ENCODE results near the gene SMIM14. TPM values are rescaled to one million over a fixed set of nuclear protein-coding genes. Genes with fewer than 3 reads are reported as not detected.
"Not testable (repeated sequence)": the region's sequence is repeated elsewhere in the genome, so short reads cannot be mapped to it uniquely, and the experiment has no call there.

Gene SMIM14
- total and polyA plus RNA-seq, 4 donors, result 42.1 to 64.1 (median 51.2) TPM

DNA sequence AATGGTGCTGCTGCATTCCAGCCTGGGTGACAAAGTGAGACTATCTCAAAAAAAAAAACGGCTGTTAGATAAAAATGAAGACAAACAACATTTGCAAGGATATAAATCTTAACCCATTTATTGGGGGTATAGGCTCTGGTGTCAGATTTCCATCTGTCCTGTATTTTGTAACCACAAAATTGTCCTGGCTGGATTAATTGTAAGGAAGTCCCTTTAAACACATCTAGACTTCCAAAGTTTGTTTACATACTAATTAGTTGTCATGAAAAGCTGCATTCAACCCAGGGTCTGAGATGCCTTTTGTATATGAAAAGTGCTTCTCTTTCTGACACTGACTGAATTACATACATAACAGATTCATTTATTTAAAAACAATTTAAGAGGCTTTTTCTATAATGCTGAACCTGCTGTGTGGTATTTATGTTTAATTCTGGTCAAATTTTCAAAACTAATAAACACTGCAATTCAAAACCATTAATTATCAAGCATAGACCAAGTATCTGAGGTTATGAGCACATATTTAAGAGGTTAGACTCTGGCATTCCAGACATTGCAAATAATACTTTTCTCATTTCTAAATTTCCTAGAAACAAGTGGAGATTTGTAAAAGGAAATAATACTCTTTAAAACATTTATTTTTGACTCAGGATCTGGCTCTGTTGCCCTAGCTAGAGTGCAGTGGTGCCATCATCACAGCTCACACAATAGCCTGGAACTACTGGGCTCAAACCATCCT, 93.9 kb downstream of the SMIM14 start:
- Histone ChIP-seq H3K27me3 (ENCODE audit: control insufficient read depth, insufficient read depth, low read length) (no peaks in the 10 kb centered on the region), H3K27ac (ENCODE audit: low read depth, low read length) (no peak overlapping the region), H3K4me3 (ENCODE audit: low read depth, low read length) (no peak overlapping the region), H3K9me3 (ENCODE audit: control insufficient read depth, insufficient read depth, low read length) (no peaks in the 10 kb centered on the region), H3K4me1 (ENCODE audit: control insufficient read depth, insufficient read depth, low read length) (peaks cover 9% of the 10 kb centered on the region), H3K36me3 (ENCODE audit: control insufficient read depth, insufficient read depth, low read length) (no peaks in the 10 kb centered on the region)
- WGBS (ENCODE audit: insufficient coverage), result no CpG with 5 or more reads among the region's 1 CpG
- DNase-seq (ENCODE audit: low read depth in 4 of 6, low spot score in 6 of 6), result peak in 1 of 6 donors; percentile 17

DNA sequence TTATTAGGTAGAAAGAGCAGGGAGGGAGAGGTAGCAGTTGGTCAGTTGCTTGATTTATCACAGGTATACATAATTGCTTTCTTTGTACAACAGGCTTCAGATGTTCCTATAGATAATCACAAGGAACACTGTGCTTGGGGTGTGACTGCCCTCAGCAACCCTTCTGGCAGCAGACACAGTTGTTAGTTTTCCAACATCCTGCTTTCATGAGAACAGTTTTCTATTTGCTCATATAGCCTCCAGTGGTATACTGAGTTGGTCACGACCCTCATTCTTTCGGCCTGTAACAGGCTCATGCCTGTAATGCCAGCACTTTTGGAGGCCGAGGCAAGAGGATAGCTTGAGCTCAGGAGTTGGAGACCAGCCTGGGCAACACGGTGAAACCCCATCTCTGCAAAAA, 94.6 kb downstream of the SMIM14 start:
- not testable (repeated sequence) for H3K4me1 ChIP-seq (ENCODE audit: control insufficient read depth, insufficient read depth, low read length); H3K4me3 ChIP-seq (ENCODE audit: low read depth, low read length); H3K27ac ChIP-seq (ENCODE audit: low read depth, low read length); H3K9me3 ChIP-seq (ENCODE audit: control insufficient read depth, insufficient read depth, low read length); DNase-seq (ENCODE audit: low read depth in 4 of 6, low spot score in 6 of 6); H3K36me3 ChIP-seq (ENCODE audit: control insufficient read depth, insufficient read depth, low read length); H3K27me3 ChIP-seq (ENCODE audit: control insufficient read depth, insufficient read depth, low read length)
- WGBS (ENCODE audit: insufficient coverage), result 90% methylated on average over 4 of the region's 4 CpGs

DNA sequence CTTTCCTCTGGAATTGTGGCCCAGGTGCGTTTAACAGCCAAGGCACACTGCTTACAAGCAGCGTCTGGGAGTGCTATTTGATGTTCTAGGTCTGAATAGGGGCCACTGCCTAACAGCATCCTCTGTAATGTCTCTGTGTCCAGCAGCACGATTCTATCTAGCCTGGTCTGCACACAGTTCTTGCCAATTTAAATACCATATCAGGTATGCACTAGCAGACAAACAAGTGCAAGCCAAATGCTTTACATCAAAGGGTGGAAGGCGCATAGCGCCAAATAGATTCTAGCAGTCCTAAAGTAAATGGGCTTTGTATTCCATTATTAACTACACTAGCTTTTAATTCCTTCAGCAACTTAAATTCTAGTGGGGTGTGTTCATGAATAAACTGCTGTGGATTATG, 95.6 kb downstream of the SMIM14 start:
- Histone ChIP-seq H3K27ac (ENCODE audit: low read depth, low read length) (no peak overlapping the region), H3K36me3 (ENCODE audit: control insufficient read depth, insufficient read depth, low read length) (no peaks in the 10 kb centered on the region), H3K4me3 (ENCODE audit: low read depth, low read length) (no peak overlapping the region), H3K4me1 (ENCODE audit: control insufficient read depth, insufficient read depth, low read length) (peaks cover 9% of the 10 kb centered on the region), H3K9me3 (ENCODE audit: control insufficient read depth, insufficient read depth, low read length) (no peaks in the 10 kb centered on the region), H3K27me3 (ENCODE audit: control insufficient read depth, insufficient read depth, low read length) (no peaks in the 10 kb centered on the region)
- WGBS (ENCODE audit: insufficient coverage), result 70% methylated on average over 3 of the region's 5 CpGs
- no peak for DNase-seq (ENCODE audit: low read depth in 4 of 6, low spot score in 6 of 6)

DNA sequence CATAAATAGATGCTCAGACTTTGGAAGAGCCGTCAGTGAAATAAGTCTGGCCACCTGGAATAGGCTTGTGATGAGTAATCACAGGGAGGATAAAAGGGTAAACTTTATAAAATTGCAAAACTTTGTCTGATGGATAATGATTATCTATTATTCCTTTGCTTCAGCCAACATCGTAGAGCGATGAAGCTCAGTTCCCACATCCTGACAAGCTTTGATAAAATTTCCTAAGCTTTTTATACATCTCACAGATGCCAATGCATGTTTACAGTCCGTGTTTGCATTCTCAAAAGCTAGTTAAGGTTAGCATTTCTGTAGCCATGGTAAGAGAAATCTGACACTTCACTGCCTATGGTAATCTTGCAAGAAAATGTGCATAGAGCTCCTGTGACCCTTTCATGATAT, 96.1 kb downstream of the SMIM14 start:
- no peaks in the 10 kb centered on the region for H3K9me3 ChIP-seq (ENCODE audit: control insufficient read depth, insufficient read depth, low read length)
- no peak for DNase-seq (ENCODE audit: low read depth in 4 of 6, low spot score in 6 of 6)
- 40% methylated on average over 1 of the region's 4 CpGs for WGBS (ENCODE audit: insufficient coverage)
- peaks cover 9% of the 10 kb centered on the region for H3K4me1 ChIP-seq (ENCODE audit: control insufficient read depth, insufficient read depth, low read length)
- no peaks in the 10 kb centered on the region for H3K36me3 ChIP-seq (ENCODE audit: control insufficient read depth, insufficient read depth, low read length)
- H3K27me3 ChIP-seq (ENCODE audit: control insufficient read depth, insufficient read depth, low read length), result no peaks in the 10 kb centered on the region
- H3K4me3 ChIP-seq (ENCODE audit: low read depth, low read length), result no peak overlapping the region
- H3K27ac ChIP-seq (ENCODE audit: low read depth, low read length), result no peak overlapping the region

DNA sequence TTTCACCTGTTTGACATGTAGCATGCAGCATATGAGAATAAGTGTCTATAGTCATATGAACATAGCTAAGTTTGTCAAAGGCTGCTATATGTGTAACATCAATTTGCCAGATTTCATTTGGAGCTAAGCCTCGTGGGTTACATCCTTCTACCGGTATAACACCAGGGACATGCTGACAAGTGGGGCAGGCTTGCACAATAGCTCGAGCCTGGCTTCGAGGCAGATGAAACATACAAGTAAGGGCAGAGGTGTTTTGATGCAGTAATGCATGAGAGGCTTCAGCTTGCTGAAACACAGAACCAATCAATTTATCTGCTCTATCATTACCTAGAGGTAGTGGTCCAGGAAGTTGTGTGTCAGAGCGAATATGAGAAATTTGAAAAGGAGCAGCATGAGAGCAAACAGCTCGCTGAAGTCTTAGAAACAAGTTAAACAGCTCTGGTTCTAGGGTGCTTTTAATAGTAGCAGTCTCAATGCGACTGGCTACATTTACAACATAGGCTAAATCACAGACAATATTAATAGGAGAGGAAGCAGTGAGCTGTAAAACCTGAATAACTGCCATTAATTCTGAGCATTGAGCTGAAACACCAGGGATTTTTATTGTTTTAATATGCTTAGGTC, 96.6 kb downstream of the SMIM14 start:
- Histone ChIP-seq H3K9me3 (ENCODE audit: control insufficient read depth, insufficient read depth, low read length) (no peaks in the 10 kb centered on the region), H3K4me1 (ENCODE audit: control insufficient read depth, insufficient read depth, low read length) (peaks cover 9% of the 10 kb centered on the region), H3K27ac (ENCODE audit: low read depth, low read length) (no peak overlapping the region), H3K36me3 (ENCODE audit: control insufficient read depth, insufficient read depth, low read length) (no peaks in the 10 kb centered on the region), H3K4me3 (ENCODE audit: low read depth, low read length) (no peak overlapping the region), H3K27me3 (ENCODE audit: control insufficient read depth, insufficient read depth, low read length) (no peaks in the 10 kb centered on the region)
- DNase-seq (ENCODE audit: low read depth in 4 of 6, low spot score in 6 of 6), result peak in 1 of 6 donors; percentile 27
- WGBS (ENCODE audit: insufficient coverage), result 49% methylated on average over 2 of the region's 7 CpGs

DNA sequence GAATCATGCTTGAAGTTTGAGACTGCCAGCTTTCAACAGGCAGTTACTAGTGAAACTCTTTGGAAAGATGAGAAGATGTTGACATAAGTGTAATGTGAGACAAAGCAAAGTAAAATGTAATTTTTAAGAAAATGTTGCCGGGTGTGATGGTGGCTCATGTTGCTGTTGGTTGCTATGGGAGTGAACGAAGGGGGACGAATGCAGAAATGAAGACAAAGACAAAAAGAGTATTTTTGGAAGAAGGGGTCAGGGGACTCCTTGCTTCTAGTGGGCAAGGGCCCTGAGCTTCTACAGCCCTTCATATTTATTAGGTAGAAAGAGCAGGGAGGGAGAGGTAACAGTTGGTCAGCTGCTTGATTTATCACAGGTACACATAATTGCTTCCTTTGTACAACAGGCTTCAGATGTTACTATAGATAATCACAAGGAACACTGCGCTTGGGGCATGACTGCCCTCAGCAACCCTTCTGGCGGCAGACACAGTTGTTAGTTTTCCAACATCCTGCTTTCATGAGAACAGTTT, 99.5 kb downstream of the SMIM14 start:
- WGBS (ENCODE audit: insufficient coverage), result 95% methylated on average over 5 of the region's 5 CpGs
- peaks cover 5% of the 10 kb centered on the region for H3K36me3 ChIP-seq (ENCODE audit: control insufficient read depth, insufficient read depth, low read length)
- H3K4me3 ChIP-seq (ENCODE audit: low read depth, low read length), result no peak overlapping the region
- H3K4me1 ChIP-seq (ENCODE audit: control insufficient read depth, insufficient read depth, low read length), result peaks cover 2% of the 10 kb centered on the region
- H3K9me3 ChIP-seq (ENCODE audit: control insufficient read depth, insufficient read depth, low read length), result no peaks in the 10 kb centered on the region
- H3K27ac ChIP-seq (ENCODE audit: low read depth, low read length), result no peak overlapping the region
- DNase-seq (ENCODE audit: low read depth in 4 of 6, low spot score in 6 of 6), result peak in 1 of 6 donors; percentile 11
- no peaks in the 10 kb centered on the region for H3K27me3 ChIP-seq (ENCODE audit: control insufficient read depth, insufficient read depth, low read length)

DNA sequence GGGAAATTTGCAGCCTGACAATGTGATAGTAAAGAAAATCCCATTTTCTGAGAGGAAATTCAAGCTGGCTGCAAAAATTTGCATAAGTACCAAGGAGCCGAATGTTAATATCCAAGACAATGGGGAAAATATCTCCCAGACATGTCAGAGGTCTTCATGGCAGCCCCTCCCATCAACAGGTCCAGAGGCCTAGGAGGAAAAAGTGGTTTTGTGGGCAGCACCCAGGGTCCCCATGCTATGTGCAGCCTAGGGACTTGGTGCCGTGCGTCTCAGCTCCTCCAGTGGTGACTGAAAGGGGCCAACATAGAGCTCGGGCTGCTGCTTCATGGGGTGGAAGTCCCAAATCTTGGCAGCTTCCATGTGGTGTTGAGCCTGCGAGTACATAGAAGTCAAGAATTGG, 105.1 kb downstream of the SMIM14 start:
- WGBS (ENCODE audit: insufficient coverage), result 99% methylated on average over 5 of the region's 5 CpGs
- Histone ChIP-seq H3K36me3 (ENCODE audit: control insufficient read depth, insufficient read depth, low read length) (peaks cover 23% of the 10 kb centered on the region), H3K4me3 (ENCODE audit: low read depth, low read length) (no peak overlapping the region), H3K27ac (ENCODE audit: low read depth, low read length) (no peak overlapping the region), H3K9me3 (ENCODE audit: control insufficient read depth, insufficient read depth, low read length) (peaks cover 2% of the 10 kb centered on the region), H3K27me3 (ENCODE audit: control insufficient read depth, insufficient read depth, low read length) (no peaks in the 10 kb centered on the region), H3K4me1 (ENCODE audit: control insufficient read depth, insufficient read depth, low read length) (peaks cover 7% of the 10 kb centered on the region)
- DNase-seq (ENCODE audit: low read depth in 4 of 6, low spot score in 6 of 6), result no peak

DNA sequence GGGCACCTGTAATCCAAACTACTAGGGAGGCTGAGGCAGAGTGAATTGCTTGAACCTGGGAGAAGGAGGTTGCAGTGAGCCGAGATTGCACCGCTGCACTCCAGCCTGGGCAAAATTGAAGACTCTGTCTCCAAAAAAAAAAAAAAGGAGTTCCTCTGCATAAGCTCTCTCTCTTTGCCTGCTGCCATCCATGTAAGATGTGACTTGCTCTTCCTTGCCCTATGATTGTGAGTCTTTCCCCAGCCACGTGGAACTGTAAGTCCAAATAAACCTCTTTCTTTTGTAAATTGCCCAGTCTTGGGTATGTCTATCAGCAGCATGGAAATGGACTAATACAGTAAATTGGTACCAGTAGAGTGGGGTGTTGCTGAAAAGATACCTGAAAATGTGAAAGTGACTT, 106.4 kb downstream of the SMIM14 start:
- H3K4me3 ChIP-seq (ENCODE audit: low read depth, low read length); DNase-seq (ENCODE audit: low read depth in 4 of 6, low spot score in 6 of 6); H3K9me3 ChIP-seq (ENCODE audit: control insufficient read depth, insufficient read depth, low read length); H3K27me3 ChIP-seq (ENCODE audit: control insufficient read depth, insufficient read depth, low read length); H3K4me1 ChIP-seq (ENCODE audit: control insufficient read depth, insufficient read depth, low read length); H3K27ac ChIP-seq (ENCODE audit: low read depth, low read length): not testable (repeated sequence)
- 83% methylated on average over 3 of the region's 3 CpGs for WGBS (ENCODE audit: insufficient coverage)
- peaks cover 23% of the 10 kb centered on the region for H3K36me3 ChIP-seq (ENCODE audit: control insufficient read depth, insufficient read depth, low read length)

DNA sequence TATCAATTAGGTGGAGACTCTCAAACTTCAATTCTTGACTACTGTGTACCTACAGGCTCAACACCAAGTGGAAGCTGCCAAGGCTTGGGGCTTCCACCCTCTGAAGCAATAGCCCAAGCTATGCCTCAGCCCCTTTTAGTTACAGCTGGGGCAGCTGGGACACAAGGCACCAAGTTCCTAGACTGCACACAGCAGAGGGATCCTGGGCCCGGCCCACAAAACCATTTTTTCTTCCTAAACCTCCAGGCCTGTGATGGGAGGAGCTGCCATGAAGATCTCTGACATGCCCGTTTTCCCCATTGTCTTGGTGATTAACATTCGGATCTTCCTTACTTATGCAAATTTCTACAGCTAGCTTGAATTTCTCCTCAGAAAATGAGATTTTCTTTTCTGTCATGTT, 108.0 kb downstream of the SMIM14 start:
- no peak overlapping the region for H3K4me3 ChIP-seq (ENCODE audit: low read depth, low read length)
- DNase-seq (ENCODE audit: low read depth in 4 of 6, low spot score in 6 of 6), result no peak
- 92% methylated on average over 2 of the region's 3 CpGs for WGBS (ENCODE audit: insufficient coverage)
- peaks cover 2% of the 10 kb centered on the region for H3K9me3 ChIP-seq (ENCODE audit: control insufficient read depth, insufficient read depth, low read length)
- no peaks in the 10 kb centered on the region for H3K27me3 ChIP-seq (ENCODE audit: control insufficient read depth, insufficient read depth, low read length)
- peaks cover 23% of the 10 kb centered on the region for H3K36me3 ChIP-seq (ENCODE audit: control insufficient read depth, insufficient read depth, low read length)
- no peak overlapping the region for H3K27ac ChIP-seq (ENCODE audit: low read depth, low read length)
- peaks cover 9% of the 10 kb centered on the region for H3K4me1 ChIP-seq (ENCODE audit: control insufficient read depth, insufficient read depth, low read length)

DNA sequence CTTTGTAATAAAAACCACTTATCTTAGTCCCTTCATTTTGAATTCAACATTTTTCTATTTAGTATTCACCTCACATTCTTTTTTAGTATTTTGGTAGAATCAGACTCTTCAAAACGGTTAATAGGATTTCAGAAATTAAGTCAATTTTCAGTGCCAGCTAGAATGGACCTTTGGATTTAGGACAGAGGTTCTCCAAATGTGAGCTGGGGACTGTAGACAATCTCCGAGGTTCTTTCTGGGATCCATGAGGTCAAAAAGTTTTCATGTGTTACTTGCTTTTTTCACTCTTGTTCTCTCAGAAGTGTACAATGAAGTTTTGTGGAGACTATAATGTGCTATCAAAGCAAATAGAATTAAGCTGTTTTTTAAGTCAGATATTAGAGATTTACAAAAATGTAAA, 109.1 kb downstream of the SMIM14 start:
- WGBS (ENCODE audit: insufficient coverage), result 100% methylated on average over 1 of the region's 2 CpGs
- Histone ChIP-seq H3K27me3 (ENCODE audit: control insufficient read depth, insufficient read depth, low read length) (no peaks in the 10 kb centered on the region), H3K9me3 (ENCODE audit: control insufficient read depth, insufficient read depth, low read length) (peaks cover 2% of the 10 kb centered on the region), H3K27ac (ENCODE audit: low read depth, low read length) (no peak overlapping the region), H3K36me3 (ENCODE audit: control insufficient read depth, insufficient read depth, low read length) (peaks cover 18% of the 10 kb centered on the region), H3K4me1 (ENCODE audit: control insufficient read depth, insufficient read depth, low read length) (peaks cover 14% of the 10 kb centered on the region), H3K4me3 (ENCODE audit: low read depth, low read length) (no peak overlapping the region)
- no peak for DNase-seq (ENCODE audit: low read depth in 4 of 6, low spot score in 6 of 6)

Measured in spinal cord (tissue), 10 donors.